ENCODE data around the gene ZBTB3.
A peak's percentile ranks its signal among the peaks of the same experiment; 100 is the strongest.
"Not testable (repeated sequence)": the region's sequence is repeated elsewhere in the genome, so short reads cannot be mapped to it uniquely, and the experiment has no call there.

Gene ZBTB3

GRCh38 chr11:62778441-62778840 is 24.5 kb upstream of the ZBTB3 start:
- no peak for TF ChIP-seq CTCF (IDR thresholded peaks at IDR 0.05)
- H3K27ac ChIP-seq, result no peak overlapping the region
- H3K4me3 ChIP-seq, result no peak overlapping the region
- DNase-seq (ENCODE audit: low spot score), result no peak

- Histone ChIP-seq H3K4me3 (no peak overlapping the region), H3K27ac (no peak overlapping the region)
- no peak for TF ChIP-seq CTCF (IDR thresholded peaks at IDR 0.05)
- no peak for DNase-seq (ENCODE audit: low spot score)
Measured at GRCh38 chr11:62777389-62777788, 23.4 kb upstream of the ZBTB3 start.

GRCh38 chr11:62775646-62776045 is 21.7 kb upstream of the ZBTB3 start:
- no peak for DNase-seq (ENCODE audit: low spot score)
- Histone ChIP-seq H3K4me3 (no peak overlapping the region), H3K27ac (no peak overlapping the region)
- no peak for TF ChIP-seq CTCF (IDR thresholded peaks at IDR 0.05)

GRCh38 chr11:62774407-62774806 is 20.4 kb upstream of the ZBTB3 start:
- DNase-seq (ENCODE audit: low spot score), result no peak
- TF ChIP-seq CTCF (IDR thresholded peaks at IDR 0.05), result no peak
- Histone ChIP-seq H3K27ac (no peak overlapping the region), H3K4me3 (no peak overlapping the region)

GRCh38 chr11:62771144-62772021 is 17.4 kb upstream of the ZBTB3 start, which contains the start of gene TAF6L:
TAF6L (plus strand) TSS chr11:62771396; CDS start chr11:62775784, 4,388 bp downstream.
- peak within 1 kb of the TSS; percentile 82 for H3K4me3 ChIP-seq
- no peak for TF ChIP-seq CTCF (IDR thresholded peaks at IDR 0.05)
- H3K27ac ChIP-seq, result peak within 1 kb of the TSS; percentile 93 to 98
- peak; percentile 99 for DNase-seq (ENCODE audit: low spot score)

- Histone ChIP-seq H3K4me3 (peak overlapping the region; percentile 82), H3K27ac (peak overlapping the region; percentile 93 to 98)
- no peak for TF ChIP-seq CTCF (IDR thresholded peaks at IDR 0.05)
- DNase-seq (ENCODE audit: low spot score), result no peak
Measured at GRCh38 chr11:62770778-62771143, 16.8 kb upstream of the ZBTB3 start.

- peak overlapping the region; percentile 90 for H3K4me3 ChIP-seq
- not testable (repeated sequence) for DNase-seq (ENCODE audit: low spot score)
- peak overlapping the region; percentile 85 to 90 for H3K27ac ChIP-seq
Measured at GRCh38 chr11:62760867-62761227, 6.9 kb upstream of the ZBTB3 start.

Measured in coronary artery (tissue), 2 donors.